ENCODE measurements around the gene SAFB2.

DNA sequence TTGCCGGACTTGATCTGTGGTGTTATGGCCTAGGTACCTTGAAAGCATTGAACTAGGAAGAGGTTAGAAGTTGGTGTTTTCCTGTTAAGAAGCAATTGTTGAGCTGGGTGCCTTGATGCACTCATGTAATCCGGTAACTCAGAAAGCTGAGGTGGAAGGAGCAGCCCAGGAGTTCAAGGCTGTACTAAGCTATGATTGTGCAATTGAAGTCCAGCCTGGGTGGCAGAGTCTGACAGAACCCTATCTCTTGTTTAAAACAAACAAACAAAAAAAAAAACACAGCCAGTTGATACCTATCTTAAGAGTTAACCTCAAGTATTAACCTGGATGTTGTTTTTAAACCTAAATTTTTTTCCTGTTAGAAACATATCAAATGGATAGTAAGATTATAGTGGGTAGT, 19.6 kb upstream of the SAFB2 start:
- TF ChIP-seq POLR2A (IDR thresholded peaks at IDR 0.05) (no peak), POLR2AphosphoS5 (IDR thresholded peaks at IDR 0.05) (no peak)
- TF ChIP-seq, protein P1, sequence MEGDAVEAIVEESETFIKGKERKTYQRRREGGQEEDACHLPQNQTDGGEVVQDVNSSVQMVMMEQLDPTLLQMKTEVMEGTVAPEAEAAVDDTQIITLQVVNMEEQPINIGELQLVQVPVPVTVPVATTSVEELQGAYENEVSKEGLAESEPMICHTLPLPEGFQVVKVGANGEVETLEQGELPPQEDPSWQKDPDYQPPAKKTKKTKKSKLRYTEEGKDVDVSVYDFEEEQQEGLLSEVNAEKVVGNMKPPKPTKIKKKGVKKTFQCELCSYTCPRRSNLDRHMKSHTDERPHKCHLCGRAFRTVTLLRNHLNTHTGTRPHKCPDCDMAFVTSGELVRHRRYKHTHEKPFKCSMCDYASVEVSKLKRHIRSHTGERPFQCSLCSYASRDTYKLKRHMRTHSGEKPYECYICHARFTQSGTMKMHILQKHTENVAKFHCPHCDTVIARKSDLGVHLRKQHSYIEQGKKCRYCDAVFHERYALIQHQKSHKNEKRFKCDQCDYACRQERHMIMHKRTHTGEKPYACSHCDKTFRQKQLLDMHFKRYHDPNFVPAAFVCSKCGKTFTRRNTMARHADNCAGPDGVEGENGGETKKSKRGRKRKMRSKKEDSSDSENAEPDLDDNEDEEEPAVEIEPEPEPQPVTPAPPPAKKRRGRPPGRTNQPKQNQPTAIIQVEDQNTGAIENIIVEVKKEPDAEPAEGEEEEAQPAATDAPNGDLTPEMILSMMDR (IDR thresholded peaks at IDR 0.05), result no peak

All from gastroesophageal sphincter (tissue), 3 donors.